ENCODE data around the gene BTNL9.
"Not testable (repeated sequence)": the region's sequence is repeated elsewhere in the genome, so short reads cannot be mapped to it uniquely, and the experiment has no call there.

Gene BTNL9

GRCh38 chr5:181061645-181062044 lies 21.6 kb downstream of the BTNL9 start:
- DNase-seq (ENCODE audit: low read depth) = no peak

GRCh38 chr5:181062631-181063030 lies 22.6 kb downstream of the BTNL9 start:
- DNase-seq (ENCODE audit: low read depth) = no peak

GRCh38 chr5:181063514-181063913 lies 23.4 kb downstream of the BTNL9 start:
- DNase-seq (ENCODE audit: low read depth) = no peak

GRCh38 chr5:181064987-181065386 lies 24.9 kb downstream of the BTNL9 start:
- DNase-seq (ENCODE audit: low read depth) = no peak

GRCh38 chr5:181069767-181070491 lies 29.9 kb downstream of the BTNL9 start:
- DNase-seq (ENCODE audit: low read depth) = no peak

- no peak for DNase-seq (ENCODE audit: low read depth)
Observed at GRCh38 chr5:181070523-181070922, 30.5 kb downstream of the BTNL9 start.

GRCh38 chr5:181071257-181071656 lies 31.2 kb downstream of the BTNL9 start:
- DNase-seq (ENCODE audit: low read depth) = no peak

- DNase-seq (ENCODE audit: low read depth) = no peak
Observed at GRCh38 chr5:181076920-181077319, 36.9 kb downstream of the BTNL9 start.

- no peak for DNase-seq (ENCODE audit: low read depth)
Observed at GRCh38 chr5:181081989-181082388, 41.9 kb downstream of the BTNL9 start.

GRCh38 chr5:181084621-181085195 lies 44.6 kb downstream of the BTNL9 start:
- DNase-seq (ENCODE audit: low read depth) = no peak

- no peak for DNase-seq (ENCODE audit: low read depth)
Observed at GRCh38 chr5:181086026-181086883, 46.2 kb downstream of the BTNL9 start.

- DNase-seq (ENCODE audit: low read depth) = no peak
Observed at GRCh38 chr5:181086884-181087205, 46.8 kb downstream of the BTNL9 start.

GRCh38 chr5:181087309-181087708 lies 47.2 kb downstream of the BTNL9 start:
- DNase-seq (ENCODE audit: low read depth) = no peak

GRCh38 chr5:181088289-181088688 lies 48.2 kb downstream of the BTNL9 start:
- no peak for DNase-seq (ENCODE audit: low read depth)

GRCh38 chr5:181092428-181092827 lies 52.4 kb downstream of the BTNL9 start:
- DNase-seq (ENCODE audit: low read depth) = no peak

GRCh38 chr5:181095162-181095561 lies 55.1 kb downstream of the BTNL9 start:
- not testable (repeated sequence) for DNase-seq (ENCODE audit: low read depth)

- DNase-seq (ENCODE audit: low read depth) = not testable (repeated sequence)
Observed at GRCh38 chr5:181096721-181097382, 56.8 kb downstream of the BTNL9 start.

- not testable (repeated sequence) for DNase-seq (ENCODE audit: low read depth)
Observed at GRCh38 chr5:181097383-181097753, 57.3 kb downstream of the BTNL9 start.

GRCh38 chr5:181097759-181098491 lies 57.9 kb downstream of the BTNL9 start:
- not testable (repeated sequence) for DNase-seq (ENCODE audit: low read depth)

GRCh38 chr5:181098762-181099601 lies 58.9 kb downstream of the BTNL9 start:
- DNase-seq (ENCODE audit: low read depth) = no peak

GRCh38 chr5:181099602-181100086 lies 59.6 kb downstream of the BTNL9 start:
- DNase-seq (ENCODE audit: low read depth) = no peak
